IMR-90 (cell line): ENCODE results near the gene MRC1. TPM values are rescaled to one million over a fixed set of nuclear protein-coding genes. Genes with fewer than 3 reads are reported as not detected.

Source experiments
- ATAC-seq: fragments of 200-7000 bp; cut with Tn5 transposase; 2 replicates; pipeline ENCODE4 v1.9.1; 2020; ENCODE audit warnings: low read depth, mild to moderate bottlenecking, moderate library complexity
- BruUV-seq: library from RNA; stranded (reverse); fragments of 400-500 nt; replicated peaks from 2 replicates; lab custom pipeline; 2021; lab: Mats Ljungman, UMichigan
- CTCF ChIA-PET: fragments of 300-600 bp; formaldehyde crosslinking; extraction: SDS; loops from one replicate; lab custom pipeline; 2021; ENCODE audit warnings: antibody characterized with exemption; lab: Yijun Ruan, JAX
- POLR2A ChIA-PET: fragments of 300-600 bp; sonication (Branson Sonifier 250); formaldehyde crosslinking; loops from one replicate; lab custom pipeline; 2022; ENCODE audit warnings: antibody characterized with exemption; ENCODE audit not compliant: unreplicated experiment; lab: Charles Lee
- DNase-seq: peaks from one replicate; pipeline ENCODE4 v3.0.0; 2013
- H2AFZ ChIP-seq: replicated peaks from 2 replicates; pipeline ENCODE3; 2013; ENCODE audit warnings: low read length, mild to moderate bottlenecking; ENCODE audit not compliant: poor library complexity
- H2AK5ac ChIP-seq: 2 replicates; pipeline ENCODE4 v1.6.1; 2013; ENCODE audit warnings: low read depth, low read length, inconsistent platforms
- H2AK9ac ChIP-seq: replicated peaks from 2 replicates; pipeline ENCODE3; 2013; ENCODE audit warnings: mild to moderate bottlenecking, low read depth, low read length, moderate library complexity; ENCODE audit not compliant: poor library complexity
- H2BK120ac ChIP-seq: 2 replicates; pipeline ENCODE4 v1.6.1; 2013; ENCODE audit warnings: low read depth, low read length, inconsistent platforms
- H2BK15ac ChIP-seq: 3 replicates; pipeline ENCODE4 v1.6.1; 2013; ENCODE audit warnings: low read depth, low read length, inconsistent platforms
- H2BK20ac ChIP-seq: 2 replicates; pipeline ENCODE4 v1.6.1; 2013; ENCODE audit warnings: low read depth, mild to moderate bottlenecking, inconsistent platforms, low read length, moderate library complexity
- H2BK5ac ChIP-seq: 2 replicates; pipeline ENCODE4 v1.6.1; 2013; ENCODE audit warnings: mild to moderate bottlenecking, low read depth, low read length, inconsistent platforms; ENCODE audit not compliant: poor library complexity, severe bottlenecking
- H3K14ac ChIP-seq: replicated peaks from 2 replicates; pipeline ENCODE4 v1.6.1; 2013; ENCODE audit warnings: low read depth, low read length, inconsistent platforms
- H3K18ac ChIP-seq: 2 replicates; pipeline ENCODE4 v1.6.1; 2013; ENCODE audit warnings: low read depth, low read length, control low read depth
- H3K23ac ChIP-seq: 2 replicates; pipeline ENCODE4 v1.6.1; 2013; ENCODE audit warnings: low read depth, low read length, inconsistent platforms
- H3K27ac ChIP-seq: 2 replicates; pipeline ENCODE4 v1.5.1; 2013; ENCODE audit warnings: mild to moderate bottlenecking, control low read depth, low read length; ENCODE audit not compliant: insufficient read depth
- H3K27me3 ChIP-seq: 2 replicates; pipeline ENCODE4 v1.6.1; 2013; ENCODE audit warnings: low read length; ENCODE audit not compliant: control insufficient read depth, insufficient read depth
- H3K36me3 ChIP-seq: 2 replicates; pipeline ENCODE4 v1.6.1; 2013; ENCODE audit warnings: low read length, mixed read lengths; ENCODE audit not compliant: control insufficient read depth, insufficient read depth
- H3K4ac ChIP-seq: 2 replicates; pipeline ENCODE4 v1.6.1; 2013; ENCODE audit warnings: low read depth, low read length, inconsistent platforms
- H3K4me1 ChIP-seq: 2 replicates; pipeline ENCODE4 v1.6.1; 2013; ENCODE audit warnings: low read length, mixed read lengths; ENCODE audit not compliant: control insufficient read depth, insufficient read depth
- H3K4me2 ChIP-seq: 2 replicates; pipeline ENCODE4 v1.6.1; 2013; ENCODE audit warnings: low read depth, mild to moderate bottlenecking, control low read depth, low read length, moderate library complexity
- H3K4me3 ChIP-seq: 2 replicates; pipeline ENCODE4 v1.5.1; 2013; ENCODE audit warnings: low read depth, mild to moderate bottlenecking, control low read depth, low read length, moderate library complexity; ENCODE audit not compliant: insufficient read depth
- H3K56ac ChIP-seq: 2 replicates; pipeline ENCODE4 v1.6.1; 2013; ENCODE audit warnings: low read length, inconsistent platforms; ENCODE audit not compliant: insufficient read depth; ENCODE audit errors: extremely low read depth
- H3K79me1 ChIP-seq, 2 experiments: 2 replicates each; pipeline ENCODE4 v1.6.1; 2013; ENCODE audit warnings: low read length in 2 of 2, inconsistent platforms in 1 of 2, low read depth in 1 of 2
- H3K9ac ChIP-seq: 2 replicates; pipeline ENCODE4 v1.6.1; 2013; ENCODE audit warnings: low read depth, low read length, control low read depth
- H3K9me1 ChIP-seq: 2 replicates; pipeline ENCODE4 v1.6.1; 2013; ENCODE audit warnings: low read length, inconsistent platforms; ENCODE audit not compliant: insufficient read depth
- H3K9me3 ChIP-seq: 2 replicates; pipeline ENCODE4 v1.6.1; 2013; ENCODE audit warnings: low read length; ENCODE audit not compliant: control insufficient read depth, insufficient read depth
- H4K20me1 ChIP-seq: 2 replicates; pipeline ENCODE4 v1.6.1; 2013; ENCODE audit warnings: low read length, inconsistent platforms; ENCODE audit not compliant: insufficient read depth
- H4K5ac ChIP-seq: 2 replicates; pipeline ENCODE4 v1.6.1; 2013; ENCODE audit warnings: mild to moderate bottlenecking, low read depth, low read length, control low read depth
- H4K8ac ChIP-seq, 2 experiments: 2 replicates each; pipeline ENCODE4 v1.6.1; 2013; ENCODE audit warnings: low read depth in 2 of 2, low read length in 2 of 2, control low read depth in 1 of 2, inconsistent platforms in 1 of 2
- H4K91ac ChIP-seq: 2 replicates; pipeline ENCODE4 v1.6.1; 2013; ENCODE audit warnings: low read depth, low read length, inconsistent platforms; ENCODE audit not compliant: insufficient read depth
- BHLHE40 ChIP-seq: fragments of 150-350 bp; IDR thresholded peaks from 2 replicates; pipeline ENCODE4 v1.6.1; 2016; ENCODE audit warnings: mild to moderate bottlenecking, low read depth, low read length
- CEBPB ChIP-seq: IDR thresholded peaks from 2 replicates; pipeline ENCODE4 v1.6.1; 2012; ENCODE audit warnings: low read depth, low read length, improper control_type of control experiment
- CHD1 ChIP-seq: IDR thresholded peaks from 2 replicates; pipeline ENCODE4 v1.6.1; 2012; ENCODE audit warnings: low read depth, low read length, improper control_type of control experiment
- CTCF ChIP-seq: conservative IDR thresholded peaks from 2 replicates; pipeline ENCODE4 v1.5.1; 2012; ENCODE audit warnings: mild to moderate bottlenecking, low read depth, low read length, improper control_type of control experiment
- ELK1 ChIP-seq: fragments of 150-350 bp; IDR thresholded peaks from 2 replicates; pipeline ENCODE4 v1.6.1; 2016; ENCODE audit warnings: low read depth, mild to moderate bottlenecking, low read length, moderate library complexity, borderline replicate concordance
- FOS ChIP-seq: fragments of 150-350 bp; IDR thresholded peaks from 2 replicates; pipeline ENCODE4 v1.6.1; 2016; ENCODE audit warnings: low read depth, low read length
- MAFK ChIP-seq: IDR thresholded peaks from 2 replicates; pipeline ENCODE4 v1.6.1; 2012; ENCODE audit warnings: low read depth, low read length, improper control_type of control experiment
- MAZ ChIP-seq: IDR thresholded peaks from 2 replicates; pipeline ENCODE4 v1.6.1; 2012; ENCODE audit warnings: low read depth, mild to moderate bottlenecking, low read length, improper control_type of control experiment, moderate library complexity, borderline replicate concordance
- NFE2L2 ChIP-seq: fragments of 150-350 bp; IDR thresholded peaks from 2 replicates; pipeline ENCODE4 v1.6.1; 2016; ENCODE audit warnings: low read depth, mild to moderate bottlenecking, low read length
- POLR2A ChIP-seq: IDR thresholded peaks from 2 replicates; pipeline ENCODE4 v1.6.1; 2012; ENCODE audit warnings: mild to moderate bottlenecking, low read depth, low read length
- RAD21 ChIP-seq: IDR thresholded peaks from 2 replicates; pipeline ENCODE4 v1.6.1; 2012; ENCODE audit warnings: low read length, improper control_type of control experiment
- RFX5 ChIP-seq: IDR thresholded peaks from 2 replicates; pipeline ENCODE4 v1.8.0; 2012; ENCODE audit warnings: low read depth, mild to moderate bottlenecking, low read length, moderate library complexity
- SMC3 ChIP-seq: fragments of 150-350 bp; IDR thresholded peaks from 2 replicates; pipeline ENCODE4 v1.6.1; 2016; ENCODE audit warnings: low read depth, mild to moderate bottlenecking, antibody characterized with exemption, low read length, moderate library complexity
- USF2 ChIP-seq: fragments of 150-350 bp; IDR thresholded peaks from 2 replicates; pipeline ENCODE4 v1.6.1; 2017; ENCODE audit warnings: mild to moderate bottlenecking, antibody characterized with exemption, low read length, low read depth
- WGBS, 2 experiments: methylation state at CpG; one replicate each; pipeline versions ENCODE4 v1.1.5 to v1.1.7; 2013; ENCODE audit warnings: missing lambda C conversion rate in 2 of 2; ENCODE audit not compliant: insufficient read length in 1 of 2; ENCODE audit errors: extremely low coverage in 2 of 2; 5-methylcytosine and 5-hydroxymethylcytosine counted together
- dilution Hi-C: fragments of 300-500 bp; cut with HindIII; formaldehyde crosslinking; loops from one replicate; pipeline ENCODE4 v1.14.3; 2018; ENCODE audit warnings: low sequenced_read_pairs; ENCODE audit not compliant: unreplicated experiment
- in situ Hi-C: fragments of 300-500 bp; cut with MboI; formaldehyde crosslinking; loops from 3 replicates; pipeline ENCODE4 v1.14.3; 2019; ENCODE audit warnings: low sequenced_read_pairs, inconsistent platforms, mixed read lengths
- intact Hi-C: fragments of 100-400 bp; cut with micrococcal nuclease; formaldehyde crosslinking; loops from 2 replicates; pipeline ENCODE4 v1.10.0; 2022
- polyA plus RNA-seq, 3 experiments: library from polyadenylated mRNA; depleted of rRNA; stranded (reverse); fragments of >200 nt; gene quantifications; 2 replicates each; pipeline ENCODE4 v1.2.3, GENCODE V29; 2012; ENCODE audit warnings: low replicate concordance in 1 of 3
- total RNA-seq: library from RNA; depleted of rRNA; stranded (reverse); fragments of >200 nt; gene quantifications from 2 replicates; pipeline ENCODE4 v1.2.3, GENCODE V29; 2012

The MRC1 gene
- total and polyA plus RNA-seq, 2 of the 4 experiments (the other 2 are of a cell fraction) = not detected

DNA sequence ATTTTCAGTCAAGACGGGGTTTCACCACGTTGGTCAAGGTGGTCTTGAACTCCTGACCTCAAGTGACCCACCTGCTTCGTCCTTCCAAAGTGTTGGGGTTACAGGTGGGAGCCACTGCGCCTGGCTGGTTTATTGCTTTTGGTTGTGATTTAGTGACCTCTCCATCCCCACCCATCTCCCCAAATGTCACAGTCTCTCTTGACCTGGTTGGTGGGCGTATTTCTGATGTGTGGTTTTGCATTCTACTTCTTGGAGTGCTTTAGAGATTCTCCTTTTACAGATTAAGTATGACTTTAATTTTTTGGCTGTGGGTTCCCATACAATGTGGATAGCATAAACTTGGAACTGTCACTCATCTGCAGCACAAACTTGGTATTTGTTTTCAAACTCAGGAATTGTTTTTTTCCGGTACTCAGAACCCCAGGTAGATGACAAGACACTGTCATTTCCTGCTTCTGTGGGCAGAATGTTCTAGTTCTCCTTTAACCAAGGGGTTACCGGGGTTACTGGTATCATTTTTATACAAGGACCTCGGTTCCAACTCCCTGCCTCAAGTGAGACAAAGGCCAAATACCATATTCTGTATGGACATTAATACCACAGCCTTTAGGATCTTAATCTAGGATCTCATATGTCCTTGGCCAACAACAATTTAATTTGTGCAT, 50.5 kb downstream of the MRC1 start:
- TF ChIP-seq BHLHE40 = no peak
- TF ChIP-seq ELK1 = no peak
- no peak for TF ChIP-seq POLR2A
- no peak for TF ChIP-seq RAD21
- TF ChIP-seq CEBPB = no peak
- no peak for TF ChIP-seq MAFK
- no peak for TF ChIP-seq CTCF
- no peak for TF ChIP-seq RFX5
- TF ChIP-seq CHD1 = no peak
- TF ChIP-seq NFE2L2 = no peak
- no peak for TF ChIP-seq SMC3
- TF ChIP-seq USF2 = no peak
- no peak for TF ChIP-seq FOS
- TF ChIP-seq MAZ = no peak
- H2BK20ac ChIP-seq = no peak overlapping the region
- H2AK5ac ChIP-seq = no peak overlapping the region
- H3K18ac ChIP-seq = no peak overlapping the region
- no peak overlapping the region for H3K27ac ChIP-seq
- DNase-seq = no peak
- H3K79me1 ChIP-seq = no peaks in the 10 kb centered on the region
- H3K9ac ChIP-seq = no peak overlapping the region
- H3K14ac ChIP-seq = no peak overlapping the region
- H2AK9ac ChIP-seq = no peak overlapping the region
- intact Hi-C loops = no loop called here
- no peaks in the 10 kb centered on the region for H3K9me1 ChIP-seq
- BruUV-seq = no TSS peak
- H2BK120ac ChIP-seq = no peak overlapping the region
- H3K9me3 ChIP-seq = no peaks in the 10 kb centered on the region
- dilution Hi-C loops = no loop called here
- H3K4me2 ChIP-seq = no peak overlapping the region
- no peak overlapping the region for H4K8ac ChIP-seq
- no peak overlapping the region for H2BK5ac ChIP-seq
- no peak overlapping the region for H3K4ac ChIP-seq
- no peak for ATAC-seq
- H3K4me1 ChIP-seq = no peaks in the 10 kb centered on the region
- POLR2A ChIA-PET = no interaction called here
- no CpG with 5 or more reads among the region's 8 CpGs for WGBS, 2 experiments
- H4K5ac ChIP-seq = no peak overlapping the region
- H2BK15ac ChIP-seq = no peak overlapping the region
- in situ Hi-C loops = no loop called here
- H3K23ac ChIP-seq = no peak overlapping the region
- H3K56ac ChIP-seq = no peak overlapping the region
- H3K36me3 ChIP-seq = no peaks in the 10 kb centered on the region
- peaks cover 5% of the 10 kb centered on the region for H3K27me3 ChIP-seq
- no peak overlapping the region for H4K91ac ChIP-seq
- H2AFZ ChIP-seq = no peak overlapping the region
- H4K20me1 ChIP-seq = no peaks in the 10 kb centered on the region
- no peak overlapping the region for H3K4me3 ChIP-seq
- CTCF ChIA-PET = no interaction called here
